ENCODE data around the gene TTC27.

DNA sequence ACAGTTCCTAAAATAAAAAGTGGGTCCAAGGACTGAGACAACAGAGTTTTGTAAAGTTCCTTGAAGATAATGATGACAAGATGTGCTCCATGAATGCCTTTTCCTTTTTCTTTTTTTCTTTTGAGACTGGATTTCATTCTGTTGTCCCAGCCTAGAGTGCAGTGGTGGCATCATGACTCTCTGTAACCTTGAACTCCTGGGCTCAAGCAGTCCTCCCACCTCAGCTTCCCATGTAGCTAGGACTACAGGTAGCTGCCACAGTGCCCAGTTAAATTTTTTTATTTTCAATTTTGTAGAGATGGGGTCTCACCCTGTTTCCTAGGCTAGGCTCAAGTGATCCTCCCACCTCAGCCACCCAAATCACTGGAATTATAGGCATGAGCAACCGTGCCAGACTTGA is 16.1 kb upstream of the TTC27 start:
- TF ChIP-seq POLR2AphosphoS5 (IDR thresholded peaks at IDR 0.05; ENCODE audit: insufficient read depth in 1 of 2, low read depth in 1 of 2) (no peak), POLR2A (IDR thresholded peaks at IDR 0.05) (no peak)
